Globus pallidus (tissue), 1 donor: ENCODE measurements around the gene HMCN2.
A peak's percentile ranks its signal among the peaks of the same experiment; 100 is the strongest.

ENCODE experiments used
- DNase-seq: peaks from one replicate; pipeline ENCODE4 v3.0.0-alpha.2; 2015; ENCODE audit warnings: low spot score

The HMCN2 gene, protein sequence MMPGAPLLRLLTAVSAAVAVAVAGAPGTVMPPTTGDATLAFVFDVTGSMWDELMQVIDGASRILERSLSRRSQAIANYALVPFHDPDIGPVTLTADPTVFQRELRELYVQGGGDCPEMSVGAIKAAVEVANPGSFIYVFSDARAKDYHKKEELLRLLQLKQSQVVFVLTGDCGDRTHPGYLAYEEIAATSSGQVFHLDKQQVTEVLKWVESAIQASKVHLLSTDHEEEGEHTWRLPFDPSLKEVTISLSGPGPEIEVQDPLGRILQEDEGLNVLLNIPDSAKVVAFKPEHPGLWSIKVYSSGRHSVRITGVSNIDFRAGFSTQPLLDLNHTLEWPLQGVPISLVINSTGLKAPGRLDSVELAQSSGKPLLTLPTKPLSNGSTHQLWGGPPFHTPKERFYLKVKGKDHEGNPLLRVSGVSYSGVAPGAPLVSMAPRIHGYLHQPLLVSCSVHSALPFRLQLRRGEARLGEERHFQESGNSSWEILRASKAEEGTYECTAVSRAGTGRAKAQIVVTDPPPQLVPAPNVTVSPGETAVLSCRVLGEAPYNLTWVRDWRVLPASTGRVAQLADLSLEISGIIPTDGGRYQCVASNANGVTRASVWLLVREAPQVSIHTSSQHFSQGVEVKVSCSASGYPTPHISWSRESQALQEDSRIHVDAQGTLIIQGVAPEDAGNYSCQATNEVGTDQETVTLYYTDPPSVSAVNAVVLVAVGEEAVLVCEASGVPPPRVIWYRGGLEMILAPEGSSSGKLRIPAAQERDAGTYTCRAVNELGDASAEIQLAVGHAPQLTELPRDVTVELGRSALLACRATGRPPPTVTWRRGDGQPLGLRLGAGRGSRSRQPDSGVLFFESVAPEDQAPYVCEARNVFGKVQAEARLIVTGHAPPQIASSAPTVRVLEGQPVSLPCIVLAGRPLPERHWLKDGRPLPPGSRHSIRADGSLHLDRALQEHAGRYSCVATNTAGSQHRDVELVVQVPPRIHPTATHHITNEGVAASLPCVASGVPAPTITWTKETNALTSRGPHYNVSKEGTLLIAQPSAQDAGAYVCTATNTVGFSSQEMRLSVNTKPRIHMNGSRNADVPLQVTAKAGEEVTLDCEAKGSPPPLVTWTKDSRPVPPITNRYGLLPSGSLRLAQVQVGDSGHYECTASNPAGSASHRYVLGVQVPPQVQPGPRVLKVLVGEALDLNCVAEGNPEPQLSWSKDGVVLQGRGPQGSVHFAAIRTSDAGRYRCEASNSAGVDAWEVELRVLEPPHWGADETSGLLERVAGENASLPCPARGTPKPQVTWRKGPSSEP (N-terminal part only)

DNA sequence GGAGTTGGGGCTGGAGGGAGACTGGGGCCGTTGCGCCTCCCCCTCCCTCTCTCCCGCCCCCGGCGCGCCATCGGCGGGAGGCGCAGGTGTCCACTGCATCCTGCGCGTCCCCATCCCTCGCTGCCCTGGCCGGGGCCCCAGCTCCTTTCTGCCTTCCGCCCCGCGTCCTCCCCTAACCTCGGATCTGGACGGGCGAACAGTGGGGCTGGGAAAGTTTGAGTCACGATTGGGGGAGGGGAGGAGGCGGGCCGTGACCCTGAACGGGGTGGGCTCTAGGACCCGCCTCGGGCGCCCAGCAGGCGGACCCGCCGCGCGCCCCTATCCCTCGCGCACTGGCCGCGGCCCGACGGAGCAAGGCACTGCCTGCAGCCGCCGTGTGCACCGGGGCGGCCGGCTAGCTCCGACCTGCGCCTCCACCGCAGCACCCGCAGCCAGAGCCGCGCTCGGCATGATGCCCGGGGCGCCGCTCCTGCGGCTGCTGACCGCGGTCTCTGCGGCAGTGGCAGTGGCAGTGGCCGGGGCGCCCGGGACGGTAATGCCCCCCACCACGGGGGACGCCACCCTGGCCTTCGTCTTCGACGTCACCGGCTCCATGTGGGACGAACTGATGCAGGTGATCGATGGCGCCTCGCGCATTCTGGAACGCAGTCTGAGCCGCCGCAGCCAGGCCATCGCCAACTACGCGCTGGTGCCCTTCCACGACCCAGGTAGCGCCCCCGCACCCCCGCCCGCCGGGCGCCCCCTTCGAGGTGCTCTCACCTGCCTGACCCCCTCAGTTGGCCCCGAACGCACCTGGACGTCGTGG lies at the start of gene HMCN2:
TSS of gene HMCN2 (plus strand) at position 330 of the 805 bp plus-strand sequence. CDS start at position 449, 119 bp downstream.
- no peak for DNase-seq

DNA sequence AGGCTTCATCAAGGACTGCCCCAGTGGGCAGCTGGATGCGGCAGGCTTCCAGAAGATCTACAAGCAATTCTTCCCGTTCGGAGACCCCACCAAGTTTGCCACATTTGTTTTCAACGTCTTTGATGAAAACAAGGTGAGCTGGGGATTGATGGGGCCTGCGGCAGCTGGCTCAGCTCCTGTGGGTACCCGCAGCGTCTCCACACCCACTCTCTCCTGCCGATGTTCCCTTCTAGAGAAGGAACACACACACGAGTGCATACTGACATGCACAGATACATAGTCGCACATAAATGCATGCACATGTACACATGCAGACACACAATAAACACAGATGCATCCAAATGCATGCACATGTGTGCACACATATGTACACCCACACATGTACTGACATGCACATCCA lies 47.7 kb upstream of the HMCN2 start:
- DNase-seq, result no peak

DNA sequence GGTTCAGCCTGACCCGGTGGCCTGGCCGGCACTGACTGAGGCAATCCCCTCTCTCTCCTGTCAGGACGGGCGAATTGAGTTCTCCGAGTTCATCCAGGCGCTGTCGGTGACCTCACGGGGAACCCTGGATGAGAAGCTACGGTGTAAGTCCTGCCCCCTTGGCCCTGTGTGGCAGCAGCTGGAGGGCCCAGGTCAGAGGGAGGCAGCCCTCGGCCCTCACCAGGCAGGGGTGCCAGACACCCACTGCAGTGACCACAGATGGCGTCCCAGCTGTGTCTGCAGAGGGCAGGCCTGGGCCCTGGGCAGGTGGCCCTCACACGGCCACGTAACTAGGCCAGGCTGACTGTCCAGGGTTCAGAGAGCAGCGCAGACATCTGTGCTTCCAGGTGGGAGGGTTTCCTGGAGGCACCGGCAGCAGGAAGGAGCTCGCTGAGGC lies 45.9 kb upstream of the HMCN2 start:
- no peak for DNase-seq

DNA sequence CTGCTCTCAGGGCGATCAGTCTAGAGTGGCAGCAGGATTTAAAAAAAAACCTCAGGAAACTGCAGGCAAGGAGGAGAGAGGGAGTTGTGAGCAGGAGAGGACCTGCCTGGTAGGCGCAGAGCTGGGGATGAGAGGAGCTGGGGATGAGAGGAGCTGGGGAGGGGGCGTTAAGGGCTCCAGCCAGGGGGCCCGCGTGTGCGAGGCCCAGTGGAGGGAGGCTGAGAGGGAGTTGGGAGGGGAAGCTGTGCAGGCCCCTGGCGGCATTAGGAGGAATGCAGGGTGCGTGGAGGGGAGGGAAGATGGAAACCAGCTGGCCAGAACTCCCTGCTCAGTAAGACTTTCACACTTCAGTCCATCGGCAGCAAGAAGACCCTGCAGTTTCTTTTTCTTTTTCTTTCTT lies 45.2 kb upstream of the HMCN2 start:
- DNase-seq, result no peak

DNA sequence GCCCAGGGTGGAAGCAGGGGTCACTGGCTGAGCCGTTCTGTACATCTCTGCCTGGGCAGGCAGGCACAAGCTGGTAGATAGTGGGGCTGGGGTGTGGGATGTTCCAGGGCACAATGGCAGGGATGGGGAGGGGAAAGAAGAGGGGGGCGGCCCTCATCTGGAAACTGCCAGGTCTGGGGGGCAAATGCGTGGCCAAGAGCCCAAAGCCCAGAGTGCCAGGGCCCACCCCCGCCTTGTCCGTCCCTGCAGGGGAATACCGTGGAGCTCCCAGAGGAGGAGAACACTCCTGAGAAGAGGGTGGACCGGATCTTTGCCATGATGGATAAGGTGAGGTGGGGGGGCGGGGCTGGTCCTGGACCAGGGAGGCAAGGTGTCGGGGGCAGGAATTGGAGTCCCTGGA lies 42.7 kb upstream of the HMCN2 start:
- DNase-seq, result no peak

DNA sequence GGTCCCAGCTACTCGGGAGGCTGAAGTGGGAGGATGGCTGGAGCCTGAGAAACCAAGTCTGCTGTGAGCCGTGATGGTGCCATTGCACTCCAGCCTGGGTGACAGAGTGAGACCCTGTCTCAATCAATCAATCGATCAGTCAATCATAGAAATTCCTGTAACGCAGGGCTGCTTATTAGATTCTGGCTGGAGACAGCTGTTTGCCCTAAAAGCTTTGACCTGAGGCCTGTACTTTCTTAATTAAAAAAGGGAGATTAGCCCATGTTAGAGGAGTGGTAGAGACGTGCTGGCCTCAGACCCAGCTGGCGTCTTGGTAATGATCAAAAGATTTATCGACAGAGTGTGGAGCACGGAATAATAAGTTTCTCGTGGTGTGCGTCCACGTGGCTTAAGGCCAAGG lies 40.5 kb upstream of the HMCN2 start:
- no peak for DNase-seq

DNA sequence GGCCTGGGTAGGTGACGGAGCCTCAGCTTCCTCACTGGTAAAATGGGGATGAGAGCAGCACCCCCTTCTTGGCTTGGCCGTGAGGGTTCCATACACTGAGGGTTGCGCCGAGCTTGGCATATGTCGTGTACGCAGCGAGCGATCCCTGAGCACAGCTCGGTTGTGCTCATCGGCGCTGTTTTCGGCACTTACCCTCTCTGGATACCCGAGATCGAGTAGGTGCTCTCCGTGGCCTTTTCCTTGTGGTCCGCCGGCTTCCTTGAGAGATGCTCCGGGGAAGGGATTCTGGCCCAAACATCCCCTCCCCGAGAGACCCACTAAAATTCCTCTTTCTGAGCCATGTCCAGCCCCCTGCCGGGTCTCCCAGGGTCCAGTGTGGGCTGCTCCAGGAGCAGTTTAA lies 40.0 kb upstream of the HMCN2 start:
- DNase-seq, result no peak

DNA sequence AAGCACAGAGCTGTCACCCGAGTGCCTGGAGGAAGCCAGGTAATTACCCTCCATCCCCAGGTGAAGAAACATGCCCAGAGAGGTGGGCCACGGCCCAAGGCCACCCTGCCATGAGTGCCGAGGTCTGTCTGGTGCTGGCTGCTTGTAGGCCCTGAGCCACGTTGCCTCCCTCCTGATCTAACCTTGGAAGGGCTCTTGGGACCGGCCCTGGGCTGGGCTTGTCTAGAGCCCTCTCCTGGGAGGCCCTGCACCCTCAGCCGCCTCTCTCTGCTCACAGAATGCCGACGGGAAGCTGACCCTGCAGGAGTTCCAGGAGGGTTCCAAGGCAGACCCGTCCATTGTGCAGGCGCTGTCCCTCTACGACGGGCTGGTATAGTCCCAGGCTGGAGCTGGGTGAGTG lies 39.4 kb upstream of the HMCN2 start:
- no peak for DNase-seq

DNA sequence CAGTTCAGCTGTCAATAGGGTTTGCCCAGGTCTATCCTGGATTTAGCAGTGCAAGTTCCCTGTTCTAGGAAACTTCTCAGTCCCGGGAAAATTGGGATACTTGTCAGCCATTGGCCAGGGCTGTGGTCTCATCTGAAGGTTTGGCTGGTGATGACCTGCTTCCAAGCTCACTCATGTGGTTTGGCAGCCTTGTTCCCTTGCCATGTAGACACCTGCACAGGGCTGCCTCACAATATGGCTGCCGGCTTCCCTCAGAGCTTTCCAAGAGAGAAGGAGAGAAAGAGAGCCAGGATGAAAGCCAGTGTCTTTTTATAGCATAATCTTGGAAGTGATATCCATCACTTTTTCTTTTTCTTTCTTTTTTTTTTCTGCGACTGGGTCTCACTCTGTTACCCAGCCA lies 37.7 kb upstream of the HMCN2 start:
- DNase-seq, result no peak

DNA sequence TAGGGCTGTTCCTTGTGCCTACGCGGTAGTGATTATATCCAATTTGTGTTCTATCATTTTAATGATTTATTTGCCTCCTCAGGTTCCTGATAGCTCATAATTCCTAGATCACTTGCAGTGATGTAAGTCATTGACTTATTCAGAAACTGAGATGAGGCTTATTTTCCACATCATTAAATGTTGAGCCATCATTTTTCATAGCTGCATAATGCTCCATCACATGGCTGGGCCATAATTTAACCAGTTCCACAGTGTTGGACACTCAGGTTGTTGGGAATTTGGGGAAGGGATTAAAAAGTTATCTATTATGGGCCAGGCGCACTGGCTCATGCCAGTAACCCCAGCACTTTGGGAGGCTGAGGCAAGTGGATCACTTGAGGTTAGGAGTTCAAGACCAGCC lies 35.8 kb upstream of the HMCN2 start:
- no peak for DNase-seq

DNA sequence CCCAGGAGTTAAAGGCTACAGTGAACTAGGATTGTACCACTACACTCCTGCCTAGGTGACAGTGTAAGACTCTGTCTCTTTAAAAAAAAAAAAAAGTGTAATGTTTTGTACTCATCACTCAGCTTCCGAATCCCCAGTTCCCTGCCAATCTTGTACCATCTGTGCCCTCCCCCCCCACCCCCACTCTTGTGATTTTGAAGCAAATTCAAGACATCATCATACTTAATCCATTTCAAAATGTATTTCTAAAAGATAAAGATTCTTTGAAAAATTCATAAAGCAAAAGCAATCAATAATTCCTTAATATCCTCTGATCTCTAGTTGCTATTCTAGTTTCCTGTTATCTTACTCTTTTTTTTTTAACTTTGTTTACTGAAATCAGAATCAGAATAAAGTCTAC lies 34.9 kb upstream of the HMCN2 start:
- no peak for DNase-seq

DNA sequence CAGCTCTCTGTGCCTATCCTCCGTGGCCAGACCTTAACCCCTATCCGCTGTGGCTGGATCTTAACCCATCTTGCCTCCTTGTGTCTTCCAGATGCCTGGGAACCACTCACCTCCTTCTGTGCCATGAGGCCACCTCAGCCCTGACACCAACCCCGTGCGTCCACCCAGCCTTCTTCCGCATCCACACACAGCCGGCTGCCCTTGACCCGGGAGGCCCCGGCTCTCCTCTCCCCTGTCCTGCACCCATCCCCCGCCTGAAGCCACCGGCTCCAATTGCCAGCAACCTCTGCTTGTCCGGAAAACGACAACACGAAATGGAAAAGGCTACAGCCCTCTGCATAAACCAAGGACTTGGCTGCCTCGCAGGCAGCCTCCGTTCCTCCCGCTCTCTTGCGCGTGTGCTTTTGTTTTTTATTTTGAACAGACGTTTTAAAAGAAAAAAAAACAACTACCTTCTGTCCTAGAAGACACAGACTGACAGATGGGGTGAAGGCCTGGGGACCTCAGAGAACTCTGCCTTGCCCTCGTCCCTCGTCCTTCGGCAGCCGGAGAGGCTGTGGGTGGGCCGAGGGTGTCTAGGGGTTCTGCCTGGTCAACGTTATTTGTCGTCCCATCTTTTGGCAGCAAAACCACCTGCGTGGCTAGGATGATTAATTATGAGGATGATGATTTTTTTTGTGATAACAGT lies 32.5 kb upstream of the HMCN2 start:
- no peak for DNase-seq

DNA sequence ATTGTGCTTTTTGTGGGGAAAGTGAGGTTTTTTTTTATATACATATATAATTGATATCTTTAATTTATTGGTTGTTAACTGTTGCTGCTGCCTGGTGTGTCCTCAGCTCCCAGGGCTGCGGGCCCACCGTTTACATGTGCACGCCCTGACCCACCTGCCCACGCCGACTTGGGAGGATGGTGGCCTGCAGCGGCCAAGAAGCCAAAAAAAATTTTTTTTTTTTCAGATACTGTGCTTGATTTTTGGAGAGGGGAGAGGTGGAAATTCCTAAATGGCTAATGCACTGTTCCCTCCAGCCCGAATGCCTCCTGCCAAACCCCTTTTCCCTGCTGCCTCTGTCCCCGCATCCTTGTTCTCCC lies 32.0 kb upstream of the HMCN2 start:
- DNase-seq, result no peak

DNA sequence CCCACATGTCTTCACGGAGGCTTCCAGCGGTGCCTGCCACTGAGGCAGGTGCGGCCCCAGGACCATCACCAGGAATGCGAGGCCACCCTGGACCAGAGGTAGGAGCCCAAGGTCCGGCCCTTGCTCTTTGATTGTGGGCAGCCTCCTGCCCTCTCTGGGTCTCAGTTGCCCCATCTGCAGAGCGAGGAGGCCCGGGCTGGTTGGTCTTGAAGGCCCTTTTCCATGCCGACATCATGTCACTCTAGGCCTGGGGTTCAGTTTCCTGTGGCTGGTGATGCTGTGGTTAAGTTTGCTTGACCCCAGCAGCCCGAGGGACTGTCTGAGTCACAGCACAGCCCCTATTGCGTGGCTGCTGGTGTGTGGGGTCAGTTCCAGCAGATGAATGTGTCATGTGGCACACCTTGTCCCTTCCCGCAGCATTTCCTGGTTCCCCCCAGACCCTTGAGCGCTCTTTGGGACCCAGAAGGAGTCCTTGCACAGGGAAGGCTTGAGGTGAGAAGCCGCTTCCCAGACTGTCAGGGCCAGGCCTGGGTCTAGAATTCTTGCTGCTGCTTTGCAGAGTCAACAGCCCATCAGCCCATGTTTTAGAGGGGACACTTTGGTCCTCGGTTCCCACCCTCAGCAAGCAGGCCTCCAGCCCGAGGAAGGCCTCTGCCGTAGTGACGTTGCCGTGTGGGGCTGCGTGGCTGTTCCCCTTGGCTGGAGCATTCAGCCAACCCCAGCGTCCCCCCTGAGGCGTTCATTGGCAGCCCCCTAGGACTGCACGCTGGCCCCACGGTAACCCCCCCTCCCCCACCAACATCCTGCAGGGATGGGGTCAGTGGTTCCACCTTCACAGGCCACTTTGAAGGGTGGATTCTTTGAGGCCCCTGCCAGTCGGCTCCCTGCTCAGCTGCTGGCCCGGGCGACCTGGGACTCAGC lies 31.0 kb upstream of the HMCN2 start:
- no peak for DNase-seq

DNA sequence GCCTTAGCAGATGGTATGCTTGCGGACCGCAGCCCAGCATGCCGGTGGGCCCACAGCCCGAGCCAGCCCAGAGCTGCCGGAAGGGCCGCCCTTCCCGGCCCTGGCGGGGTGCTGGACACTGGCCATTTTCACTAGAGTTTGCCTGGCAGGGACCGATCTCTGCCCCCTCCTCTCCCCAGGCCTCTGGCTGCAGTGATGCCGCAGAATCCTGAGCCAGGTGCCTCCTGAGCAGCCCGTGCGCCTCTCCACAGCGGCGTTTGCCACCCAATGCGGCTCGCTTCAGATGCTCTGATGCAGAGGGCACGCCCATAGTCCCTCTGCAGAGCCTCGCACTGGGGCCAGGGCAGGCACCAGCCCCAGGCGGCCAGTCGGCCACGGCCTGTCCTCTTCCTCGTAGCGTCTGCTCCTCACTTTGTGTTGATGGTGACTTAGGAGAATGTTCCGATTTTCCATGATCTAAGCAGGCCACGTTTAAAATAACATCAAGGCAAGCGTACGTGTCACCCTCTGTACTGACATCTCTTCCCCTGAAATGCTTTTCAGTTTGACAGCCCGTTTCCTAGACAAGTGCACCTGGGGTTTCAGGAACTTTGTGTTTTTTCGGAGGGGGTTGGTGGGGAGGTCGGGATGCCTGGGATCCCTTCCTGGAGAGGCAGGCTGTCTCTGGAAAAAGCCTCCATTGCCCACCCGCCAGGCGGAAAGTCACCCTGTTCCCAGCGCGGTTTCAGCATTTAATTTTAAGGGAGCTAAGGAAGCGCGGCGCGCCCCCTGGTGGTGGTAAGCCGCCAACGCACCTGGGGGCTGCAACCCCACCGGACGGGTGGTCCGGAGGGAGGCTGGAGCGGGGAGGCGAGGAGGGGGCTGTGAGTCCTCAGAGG lies 29.8 kb upstream of the HMCN2 start:
- DNase-seq, result peak; percentile 51

DNA sequence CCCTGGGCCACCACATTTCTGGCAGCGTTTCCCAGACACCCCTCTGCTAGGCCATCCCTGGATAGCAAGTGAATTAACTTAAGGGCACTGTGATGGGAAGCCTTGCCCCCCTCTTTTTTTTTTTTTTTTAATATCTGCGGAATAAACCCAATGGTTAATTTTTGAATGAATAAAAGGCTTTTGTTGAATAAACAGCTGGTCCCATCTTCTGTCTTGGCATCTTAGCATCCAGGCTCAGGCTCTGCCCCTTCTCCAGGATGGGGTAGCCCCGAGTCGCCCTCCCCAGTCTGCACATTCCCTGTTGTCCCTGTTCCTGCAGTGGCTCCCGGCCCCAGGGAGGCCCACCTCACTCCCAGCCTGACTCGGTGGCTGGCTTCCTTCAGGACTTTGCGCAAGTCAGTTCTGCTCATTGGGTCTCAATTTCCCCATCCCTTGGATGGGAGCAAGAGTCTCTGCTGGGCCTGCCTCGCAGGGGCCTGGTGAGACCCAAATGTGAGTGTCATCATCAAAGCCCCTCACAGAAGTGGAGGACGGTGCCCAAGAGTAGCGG lies 29.0 kb upstream of the HMCN2 start:
- DNase-seq, result no peak

DNA sequence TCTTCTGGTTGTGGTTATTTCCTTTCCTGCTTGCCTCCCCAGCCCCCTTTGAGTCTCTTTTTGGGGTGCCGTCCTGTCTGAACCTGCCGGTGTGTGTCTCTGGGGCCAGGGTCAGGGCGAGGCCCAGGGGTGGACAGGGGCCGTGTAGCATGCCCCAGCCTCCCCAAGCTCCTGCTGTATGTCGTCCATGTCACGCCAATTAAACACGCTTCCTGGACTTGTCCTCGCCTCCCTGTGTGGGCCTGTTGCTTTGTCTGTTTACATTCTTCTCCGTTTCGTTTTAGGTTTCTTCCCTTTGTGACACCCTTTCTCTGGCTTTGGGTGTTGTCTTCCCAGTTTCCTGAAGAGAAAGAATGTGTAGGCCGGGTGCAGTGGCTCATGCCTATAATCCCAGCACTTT lies 28.5 kb upstream of the HMCN2 start:
- no peak for DNase-seq

DNA sequence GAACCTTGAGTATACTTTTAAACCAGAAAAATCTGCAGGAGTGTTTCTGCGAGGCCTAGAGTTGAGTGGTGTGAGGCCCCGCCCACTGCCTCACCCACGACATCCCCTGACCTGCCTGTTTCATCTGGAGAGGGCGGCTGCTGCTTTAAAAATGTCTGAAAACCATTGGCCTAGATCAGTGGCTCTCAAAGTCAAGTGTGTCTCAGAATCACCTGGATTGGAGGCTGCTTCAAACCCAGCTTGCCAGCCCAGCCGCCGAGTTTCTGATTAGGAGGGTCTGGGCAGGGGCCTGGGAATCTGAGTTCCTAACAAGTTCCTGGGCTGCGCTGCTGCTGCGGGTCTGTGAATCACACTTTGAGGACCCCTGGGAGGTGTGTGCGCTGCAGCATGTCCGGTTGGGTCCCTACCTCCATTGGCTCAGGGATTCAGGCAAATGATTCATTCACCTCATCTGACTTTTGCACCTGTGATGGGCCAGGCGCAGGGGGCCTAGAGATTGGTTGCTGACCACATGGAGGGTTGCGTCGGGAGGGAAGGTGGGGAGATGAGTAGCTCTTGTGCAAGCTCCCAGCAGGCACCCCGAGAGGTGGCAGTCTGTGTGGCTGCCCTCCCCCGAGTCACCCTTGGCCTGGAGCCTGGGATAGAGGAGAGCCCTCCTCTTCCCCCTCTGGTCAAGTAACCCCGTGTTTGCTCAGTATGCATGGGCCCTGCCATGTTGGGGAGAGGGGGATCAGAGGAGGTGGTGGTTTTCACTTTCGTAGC lies 27.6 kb upstream of the HMCN2 start:
- no peak for DNase-seq
